CD4-positive, alpha-beta T cell treated with Interleukin-21 for 1 hour (primary cell): ENCODE data around the gene JARID2.
"Not testable (repeated sequence)": the region's sequence is repeated elsewhere in the genome, so short reads cannot be mapped to it uniquely, and the experiment has no call there.

ENCODE experiments used
- DNase-seq: peaks from one replicate; pipeline ENCODE4 v3.0.0-alpha.2; 2020

Gene JARID2

GRCh38 chr6:15405129-15406068 is 159.5 kb downstream of the JARID2 start:
- DNase-seq: no peak

DNA sequence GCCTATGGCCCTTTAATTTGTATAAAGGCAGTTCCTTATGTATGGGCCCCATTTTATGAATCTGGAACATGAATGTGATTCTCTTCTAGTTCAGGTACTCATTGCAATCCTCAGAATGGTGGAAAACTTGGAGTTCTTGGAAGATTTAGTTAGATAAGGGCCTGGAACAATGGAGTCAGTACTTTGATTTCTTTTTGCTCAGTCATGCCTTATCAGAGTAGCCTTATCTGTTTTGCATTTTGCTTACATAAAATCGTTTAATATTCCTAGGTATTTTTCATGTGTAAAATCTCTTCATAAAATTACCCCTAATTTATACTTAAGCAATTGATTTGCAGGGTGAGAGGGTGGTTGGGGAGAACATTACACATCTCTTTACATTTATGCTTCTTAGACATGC is 160.6 kb downstream of the JARID2 start:
- DNase-seq: no peak

GRCh38 chr6:15408008-15408407 is 162.1 kb downstream of the JARID2 start:
- DNase-seq: no peak

DNA sequence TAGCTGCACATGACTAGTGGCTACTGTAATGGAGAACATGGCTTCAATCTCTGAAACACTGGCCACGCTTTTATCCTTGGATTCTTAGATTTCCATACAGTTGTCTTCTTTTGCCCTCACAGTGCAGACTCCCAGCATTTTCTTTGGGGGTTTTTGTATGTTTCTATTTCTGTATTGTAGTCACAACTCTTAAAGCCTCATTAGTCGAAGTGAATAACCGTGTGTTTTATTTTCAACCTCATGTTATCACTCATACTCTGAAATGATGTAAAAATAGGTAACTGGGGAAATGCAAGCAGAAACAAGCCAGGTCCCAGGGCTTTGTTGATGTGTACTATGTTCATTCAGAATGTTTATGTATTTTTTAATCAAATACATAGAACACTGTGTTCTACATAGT is 162.9 kb downstream of the JARID2 start:
- DNase-seq: no peak

- no peak for DNase-seq
Measured at GRCh38 chr6:15409301-15410125, 163.6 kb downstream of the JARID2 start.

DNA sequence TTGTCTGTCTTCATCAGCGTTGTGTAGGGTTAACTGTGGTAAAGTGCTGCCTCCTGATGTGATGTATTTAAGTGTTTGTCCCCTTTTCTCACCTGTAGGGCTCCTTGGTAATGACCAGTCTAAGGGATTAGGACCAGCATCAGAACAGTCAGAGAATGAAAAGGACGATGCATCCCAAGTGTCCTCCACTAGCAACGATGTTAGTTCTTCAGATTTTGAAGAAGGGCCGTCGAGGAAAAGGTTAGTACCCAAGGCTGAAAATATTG is 164.2 kb downstream of the JARID2 start:
- no peak for DNase-seq

GRCh38 chr6:15410752-15411151 is 164.9 kb downstream of the JARID2 start:
- DNase-seq: no peak

- no peak for DNase-seq
Measured at GRCh38 chr6:15411766-15412165, 165.9 kb downstream of the JARID2 start.

- no peak for DNase-seq
Measured at GRCh38 chr6:15412767-15413166, 166.9 kb downstream of the JARID2 start.

- DNase-seq: no peak
Measured at GRCh38 chr6:15413466-15414234, 167.8 kb downstream of the JARID2 start.

GRCh38 chr6:15414235-15414612 is 168.4 kb downstream of the JARID2 start:
- DNase-seq: no peak

- not testable (repeated sequence) for DNase-seq
Measured at GRCh38 chr6:15415622-15416021, 169.8 kb downstream of the JARID2 start.

GRCh38 chr6:15416932-15417509 is 171.2 kb downstream of the JARID2 start:
- no peak for DNase-seq

GRCh38 chr6:15417811-15418210 is 171.9 kb downstream of the JARID2 start:
- DNase-seq: no peak

DNA sequence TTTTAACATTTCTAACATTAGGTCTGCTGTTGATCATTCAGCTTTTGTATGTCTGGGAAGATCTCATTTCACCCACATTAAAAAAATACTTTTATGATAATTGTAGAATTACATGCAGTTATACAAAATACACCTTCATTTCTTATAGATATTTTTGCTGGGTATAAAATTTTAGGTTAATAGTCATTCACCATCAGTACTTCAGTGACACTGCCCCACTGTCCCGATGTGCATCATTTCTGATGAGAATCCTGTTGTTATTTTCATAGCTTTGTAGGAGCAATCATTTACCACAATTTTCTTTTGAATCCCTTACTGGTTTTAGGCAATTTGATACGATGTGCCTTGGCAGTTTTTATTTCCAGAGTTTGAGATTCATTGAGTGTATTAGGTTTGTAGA is 173.6 kb downstream of the JARID2 start:
- DNase-seq: no peak

DNA sequence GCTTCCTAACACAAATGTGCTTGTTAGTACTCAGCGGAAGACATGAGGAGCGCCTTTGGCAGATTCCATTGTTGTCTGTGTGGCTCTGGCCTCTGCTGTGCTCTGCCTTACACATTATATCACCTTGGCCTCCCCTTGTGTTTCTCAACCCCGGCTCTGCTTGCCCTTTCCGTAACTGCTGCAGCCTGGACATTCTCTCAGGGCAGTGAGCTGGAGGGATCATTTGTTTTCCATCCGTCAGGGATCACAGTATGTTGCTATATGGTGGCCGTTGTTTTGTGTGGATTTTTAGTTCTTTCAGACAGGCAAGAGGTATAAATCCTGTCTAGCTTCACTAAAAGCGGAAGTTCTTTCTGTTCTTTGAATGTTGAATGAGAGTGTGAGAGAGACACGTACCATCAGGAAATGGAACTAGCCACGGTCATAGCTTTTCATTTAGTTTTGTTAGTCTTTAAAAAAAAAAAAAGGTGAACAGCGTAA is 175.1 kb downstream of the JARID2 start:
- no peak for DNase-seq

DNA sequence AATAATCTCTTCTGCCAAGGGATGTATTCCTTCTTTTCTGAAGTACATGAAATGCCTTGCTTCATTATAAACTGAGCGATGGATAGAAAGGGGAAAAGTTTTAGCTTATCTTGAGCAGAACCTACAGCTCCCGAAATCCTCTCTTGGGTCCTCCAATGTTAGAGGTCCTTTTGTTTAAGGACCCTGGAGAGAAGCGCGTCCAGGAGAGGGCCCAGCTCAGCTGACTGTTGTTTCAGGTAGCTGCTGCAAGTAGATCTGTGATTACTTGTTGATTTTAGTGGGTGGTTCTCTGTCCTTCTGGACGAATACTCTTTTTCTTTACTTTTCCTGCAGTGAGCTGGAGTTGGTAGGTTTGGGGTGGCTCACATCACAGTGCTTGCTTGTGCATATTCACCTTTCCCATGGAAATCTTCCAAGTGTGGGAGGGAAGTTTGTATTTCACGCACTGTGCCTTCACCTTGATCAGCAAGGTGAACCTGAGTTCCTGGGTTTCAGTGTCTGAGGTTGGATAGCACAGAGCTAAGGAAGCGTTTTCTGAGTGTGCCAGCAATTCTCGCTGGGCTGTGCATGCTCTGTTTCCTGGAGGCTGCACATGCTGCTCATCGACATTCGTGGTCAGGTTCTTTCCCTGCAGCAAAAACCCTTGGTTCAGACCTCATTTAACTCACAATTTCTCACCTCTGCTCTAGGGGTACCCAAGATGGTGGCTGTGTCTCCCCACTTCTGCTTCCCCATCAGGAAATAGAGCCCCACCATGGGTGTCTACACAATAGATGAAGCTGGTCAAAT is 176.3 kb downstream of the JARID2 start:
- DNase-seq: no peak

DNA sequence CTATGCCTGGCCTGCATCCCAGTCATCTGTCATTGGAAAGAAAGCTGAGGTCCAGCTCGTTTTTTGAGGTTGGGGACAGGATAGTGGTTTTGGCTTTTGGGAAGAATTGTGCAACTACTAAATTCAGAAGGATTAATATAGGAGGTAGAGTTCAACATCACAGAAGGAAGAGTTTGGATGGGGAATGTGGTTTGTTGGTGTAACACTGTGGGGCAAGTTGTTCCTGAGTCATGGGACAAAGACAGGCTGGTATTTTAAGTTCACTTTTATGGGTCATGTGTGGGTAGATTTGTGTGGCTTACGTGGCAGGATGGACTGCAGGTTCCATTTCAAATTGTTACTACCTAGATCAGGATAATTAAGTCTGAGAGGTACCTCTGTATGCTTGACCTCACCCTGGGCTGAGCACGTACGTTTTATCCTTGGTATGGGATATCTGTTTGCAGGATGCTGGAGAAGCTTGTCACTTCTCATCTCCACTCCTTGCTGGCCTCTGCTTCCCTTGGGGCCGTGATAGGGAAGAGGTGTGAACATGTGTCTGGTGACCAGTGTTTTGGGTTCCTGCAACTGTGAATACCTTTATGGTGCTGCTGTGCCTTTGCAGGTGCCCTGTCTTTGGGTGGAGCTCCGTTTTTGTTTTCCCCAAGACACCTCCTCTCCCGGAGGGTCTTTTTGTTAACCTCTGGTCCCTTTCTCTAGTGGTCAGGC is 177.6 kb downstream of the JARID2 start:
- DNase-seq: no peak

- no peak for DNase-seq
Measured at GRCh38 chr6:15425947-15426346, 180.1 kb downstream of the JARID2 start.

- no peak for DNase-seq
Measured at GRCh38 chr6:15426395-15426794, 180.5 kb downstream of the JARID2 start.

GRCh38 chr6:15426901-15427300 is 181.0 kb downstream of the JARID2 start:
- DNase-seq: no peak
